Measurements from ENCODE around the gene CENPP.
"Not testable (repeated sequence)": the region's sequence is repeated elsewhere in the genome, so short reads cannot be mapped to it uniquely, and the experiment has no call there.

The CENPP gene

GRCh38 chr9:92611621-92612285 lies 286.0 kb downstream of the CENPP start:
- in situ Hi-C loops (cut with MboI; ENCODE audit: low sequenced_read_pairs): no loop called here

- in situ Hi-C loops (cut with MboI; ENCODE audit: low sequenced_read_pairs): no loop called here
Measured at GRCh38 chr9:92612292-92612691, 286.5 kb downstream of the CENPP start.

GRCh38 chr9:92612816-92613215 lies 287.1 kb downstream of the CENPP start:
- in situ Hi-C loops (cut with MboI; ENCODE audit: low sequenced_read_pairs): no loop called here

GRCh38 chr9:92613268-92614122 lies 287.7 kb downstream of the CENPP start:
- in situ Hi-C loops (cut with MboI; ENCODE audit: low sequenced_read_pairs): no loop called here

GRCh38 chr9:92614123-92614510 lies 288.4 kb downstream of the CENPP start:
- in situ Hi-C loops (cut with MboI; ENCODE audit: low sequenced_read_pairs): no loop called here

- in situ Hi-C loops (cut with MboI; ENCODE audit: low sequenced_read_pairs): no loop called here
Measured at GRCh38 chr9:92614763-92615461, 289.2 kb downstream of the CENPP start.

- in situ Hi-C loops (cut with MboI; ENCODE audit: low sequenced_read_pairs): no loop called here
Measured at GRCh38 chr9:92615790-92616189, 290.0 kb downstream of the CENPP start.

GRCh38 chr9:92616199-92616641 lies 290.5 kb downstream of the CENPP start:
- in situ Hi-C loops (cut with MboI; ENCODE audit: low sequenced_read_pairs): no loop called here

GRCh38 chr9:92616655-92617111 lies 290.9 kb downstream of the CENPP start:
- in situ Hi-C loops (cut with MboI; ENCODE audit: low sequenced_read_pairs): no loop called here

GRCh38 chr9:92617195-92617813 lies 291.6 kb downstream of the CENPP start:
- in situ Hi-C loops (cut with MboI; ENCODE audit: low sequenced_read_pairs): no loop called here

- in situ Hi-C loops (cut with MboI; ENCODE audit: low sequenced_read_pairs): no loop called here
Measured at GRCh38 chr9:92617951-92618510, 292.3 kb downstream of the CENPP start.

- in situ Hi-C loops (cut with MboI; ENCODE audit: low sequenced_read_pairs): no loop called here
Measured at GRCh38 chr9:92618633-92619225, 293.0 kb downstream of the CENPP start.

GRCh38 chr9:92619601-92620300 lies 294.0 kb downstream of the CENPP start:
- in situ Hi-C loops (cut with MboI; ENCODE audit: low sequenced_read_pairs): no loop called here

GRCh38 chr9:92620845-92621244 lies 295.1 kb downstream of the CENPP start:
- in situ Hi-C loops (cut with MboI; ENCODE audit: low sequenced_read_pairs): no loop called here

- in situ Hi-C loops (cut with MboI; ENCODE audit: low sequenced_read_pairs): not testable (repeated sequence)
Measured at GRCh38 chr9:92623936-92624335, 298.2 kb downstream of the CENPP start.

GRCh38 chr9:92626484-92626883 lies 300.7 kb downstream of the CENPP start:
- in situ Hi-C loops (cut with MboI; ENCODE audit: low sequenced_read_pairs): loop anchor here (25.0 kb wide), 1 partner anchor 489 kb away; no protein-coding TSS in a partner anchor

GRCh38 chr9:92627651-92628050 lies 301.9 kb downstream of the CENPP start:
- in situ Hi-C loops (cut with MboI; ENCODE audit: low sequenced_read_pairs): loop anchor here (25.0 kb wide), 1 partner anchor 490 kb away; no protein-coding TSS in a partner anchor

GRCh38 chr9:92631452-92632343 lies 305.9 kb downstream of the CENPP start:
- in situ Hi-C loops (cut with MboI; ENCODE audit: low sequenced_read_pairs): loop anchor here (25.0 kb wide), 1 partner anchor 494 kb away; no protein-coding TSS in a partner anchor
